Measurements from ENCODE around the gene FRMD1. TPM values are rescaled to one million over a fixed set of nuclear protein-coding genes. Genes with fewer than 3 reads are reported as not detected.
A peak's percentile ranks its signal among the peaks of the same experiment; 100 is the strongest.

FRMD1 gene
- total RNA-seq, 1 donor from 2014 or later: not detected

DNA sequence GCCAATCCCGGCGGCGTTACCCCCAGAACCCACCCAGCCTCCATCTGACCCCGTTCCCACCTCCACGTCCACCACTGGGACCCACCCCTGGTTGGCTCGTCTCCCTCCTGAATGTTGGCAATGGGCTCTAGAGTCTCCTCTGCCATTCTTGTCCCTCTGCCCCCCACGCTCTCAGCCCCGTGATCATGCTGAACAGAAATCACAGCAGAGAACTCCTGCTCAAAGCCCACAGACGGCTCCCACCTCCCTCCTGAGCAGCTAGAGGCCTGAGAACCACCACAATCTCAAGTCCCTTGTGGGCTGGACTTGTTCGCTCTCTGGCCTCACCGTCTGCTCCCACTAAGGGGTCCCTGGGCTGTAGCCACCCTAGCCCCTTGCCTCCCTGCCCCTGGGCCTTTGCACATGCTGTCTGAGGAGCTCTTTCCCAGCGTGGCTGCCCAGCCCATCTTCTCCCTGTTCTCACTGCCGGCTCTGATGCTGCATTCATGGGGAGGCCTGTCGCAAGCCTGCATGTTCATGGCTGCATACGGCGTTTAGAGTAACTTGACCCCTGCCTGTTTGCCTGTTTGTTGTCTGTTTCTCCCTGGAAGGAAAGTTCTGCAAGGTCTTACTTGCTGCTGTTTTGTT lies 11.2 kb upstream of the FRMD1 start:
- DNase-seq (ENCODE audit: low read depth): no peak
- peaks cover 5% of the 10 kb centered on the region for H3K4me1 Mint-ChIP-seq (ENCODE audit: low read depth, unreplicated experiment)
- Histone ChIP-seq H2AFZ (ENCODE audit: low read depth, low read length) (no peak overlapping the region), H3K4me3 (ENCODE audit: insufficient read depth, low read depth, low read length) (no peak overlapping the region), H3K4me2 (ENCODE audit: low read length) (no peak overlapping the region), H4K20me1 (ENCODE audit: insufficient read depth, low read length) (no peaks in the 10 kb centered on the region), H3K36me3 (ENCODE audit: insufficient read depth, low read length) (no peaks in the 10 kb centered on the region), H3K9ac (ENCODE audit: low read length) (no peak overlapping the region), H3K27ac (ENCODE audit: low read depth, low read length) (no peak overlapping the region), H3K79me2 (ENCODE audit: insufficient read depth, low read length) (no peaks in the 10 kb centered on the region), H3K4me1 (ENCODE audit: insufficient read depth, low read length) (no peaks in the 10 kb centered on the region), H3K9me3 (ENCODE audit: insufficient read depth, low read depth, low read length) (no peaks in the 10 kb centered on the region), H3K27me3 (ENCODE audit: insufficient read depth, low read length) (no peaks in the 10 kb centered on the region)
- H3K36me3 Mint-ChIP-seq (ENCODE audit: low read depth, unreplicated experiment): no peaks in the 10 kb centered on the region
- TF ChIP-seq, protein P1, sequence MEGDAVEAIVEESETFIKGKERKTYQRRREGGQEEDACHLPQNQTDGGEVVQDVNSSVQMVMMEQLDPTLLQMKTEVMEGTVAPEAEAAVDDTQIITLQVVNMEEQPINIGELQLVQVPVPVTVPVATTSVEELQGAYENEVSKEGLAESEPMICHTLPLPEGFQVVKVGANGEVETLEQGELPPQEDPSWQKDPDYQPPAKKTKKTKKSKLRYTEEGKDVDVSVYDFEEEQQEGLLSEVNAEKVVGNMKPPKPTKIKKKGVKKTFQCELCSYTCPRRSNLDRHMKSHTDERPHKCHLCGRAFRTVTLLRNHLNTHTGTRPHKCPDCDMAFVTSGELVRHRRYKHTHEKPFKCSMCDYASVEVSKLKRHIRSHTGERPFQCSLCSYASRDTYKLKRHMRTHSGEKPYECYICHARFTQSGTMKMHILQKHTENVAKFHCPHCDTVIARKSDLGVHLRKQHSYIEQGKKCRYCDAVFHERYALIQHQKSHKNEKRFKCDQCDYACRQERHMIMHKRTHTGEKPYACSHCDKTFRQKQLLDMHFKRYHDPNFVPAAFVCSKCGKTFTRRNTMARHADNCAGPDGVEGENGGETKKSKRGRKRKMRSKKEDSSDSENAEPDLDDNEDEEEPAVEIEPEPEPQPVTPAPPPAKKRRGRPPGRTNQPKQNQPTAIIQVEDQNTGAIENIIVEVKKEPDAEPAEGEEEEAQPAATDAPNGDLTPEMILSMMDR (IDR thresholded peaks at IDR 0.05; ENCODE audit: insufficient read depth, low read depth, low read length): no peak
- no peak for TF ChIP-seq EZH2 (IDR thresholded peaks at IDR 0.05; ENCODE audit: insufficient read depth, low read length)
- H3K27ac Mint-ChIP-seq (ENCODE audit: unreplicated experiment): peak overlapping the region; percentile 62
- H3K27me3 Mint-ChIP-seq (ENCODE audit: low read depth, unreplicated experiment): peaks cover 26% of the 10 kb centered on the region
- H3K9me3 Mint-ChIP-seq (ENCODE audit: unreplicated experiment): peaks cover 3% of the 10 kb centered on the region
- FAIRE-seq: no peak
- no peak overlapping the region for H3K4me3 Mint-ChIP-seq (ENCODE audit: unreplicated experiment)

DNA sequence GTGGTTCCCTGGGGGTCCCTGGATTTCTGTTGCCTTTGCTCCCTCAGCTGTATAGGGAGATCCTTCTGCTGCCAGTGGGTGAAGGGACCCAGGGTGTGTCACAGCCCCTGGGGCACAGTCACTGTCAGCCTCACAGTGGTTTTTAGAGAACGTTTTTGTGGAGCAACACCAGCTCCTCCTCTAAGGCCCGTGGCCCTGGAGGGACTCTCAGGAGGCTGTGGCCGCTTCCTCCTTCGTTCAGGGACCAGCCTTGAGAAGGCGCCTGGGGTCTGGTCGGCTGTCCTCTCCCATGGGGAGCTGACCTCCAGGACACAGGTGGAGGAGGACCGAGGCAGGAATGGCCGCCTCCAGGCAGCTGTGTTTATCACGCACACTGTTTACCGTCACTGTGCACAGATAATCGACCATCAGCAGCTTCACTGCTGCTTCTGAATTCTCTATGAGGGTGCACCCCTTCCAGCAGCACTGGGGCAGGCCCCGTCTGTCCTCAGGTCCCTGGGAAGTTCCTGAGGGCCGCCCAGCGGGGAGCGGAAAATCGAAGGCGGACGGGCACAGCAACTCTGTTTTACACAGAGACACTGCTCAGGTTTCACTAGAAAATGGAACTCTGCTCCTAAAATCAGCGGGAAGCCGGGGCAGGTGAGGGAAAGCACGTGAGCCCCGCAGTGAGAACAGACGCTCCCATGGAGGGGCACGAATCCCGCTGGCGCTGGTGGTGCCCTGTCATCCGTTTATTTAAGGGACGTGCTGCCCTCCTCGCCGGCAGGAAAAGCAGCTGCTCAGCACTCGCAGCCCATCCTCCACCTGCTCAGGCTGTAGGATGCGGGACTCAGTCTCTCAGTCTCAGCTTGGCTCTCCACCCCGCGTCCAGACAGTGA lies 10.4 kb upstream of the FRMD1 start:
- DNase-seq (ENCODE audit: low read depth) (no peak), FAIRE-seq (no peak)
- H3K27ac Mint-ChIP-seq (ENCODE audit: unreplicated experiment): no peak overlapping the region
- no peak overlapping the region for H2AFZ ChIP-seq (ENCODE audit: low read depth, low read length)
- no peak overlapping the region for H3K4me3 Mint-ChIP-seq (ENCODE audit: unreplicated experiment)
- no peaks in the 10 kb centered on the region for H3K9me3 ChIP-seq (ENCODE audit: insufficient read depth, low read depth, low read length)
- H3K9me3 Mint-ChIP-seq (ENCODE audit: unreplicated experiment): peaks cover 3% of the 10 kb centered on the region
- no peaks in the 10 kb centered on the region for H4K20me1 ChIP-seq (ENCODE audit: insufficient read depth, low read length)
- no peak overlapping the region for H3K27ac ChIP-seq (ENCODE audit: low read depth, low read length)
- no peak for TF ChIP-seq EZH2 (IDR thresholded peaks at IDR 0.05; ENCODE audit: insufficient read depth, low read length)
- TF ChIP-seq, protein P1 (IDR thresholded peaks at IDR 0.05; ENCODE audit: insufficient read depth, low read depth, low read length): no peak
- no peak overlapping the region for H3K9ac ChIP-seq (ENCODE audit: low read length)
- no peak overlapping the region for H3K4me3 ChIP-seq (ENCODE audit: insufficient read depth, low read depth, low read length)
- no peaks in the 10 kb centered on the region for H3K36me3 Mint-ChIP-seq (ENCODE audit: low read depth, unreplicated experiment)
- H3K79me2 ChIP-seq (ENCODE audit: insufficient read depth, low read length): no peaks in the 10 kb centered on the region
- H3K4me2 ChIP-seq (ENCODE audit: low read length): no peak overlapping the region
- H3K4me1 ChIP-seq (ENCODE audit: insufficient read depth, low read length): no peaks in the 10 kb centered on the region
- H3K36me3 ChIP-seq (ENCODE audit: insufficient read depth, low read length): no peaks in the 10 kb centered on the region
- H3K4me1 Mint-ChIP-seq (ENCODE audit: low read depth, unreplicated experiment): peaks cover 5% of the 10 kb centered on the region
- H3K27me3 Mint-ChIP-seq (ENCODE audit: low read depth, unreplicated experiment): peaks cover 20% of the 10 kb centered on the region
- no peaks in the 10 kb centered on the region for H3K27me3 ChIP-seq (ENCODE audit: insufficient read depth, low read length)

Data from astrocyte (in vitro differentiated cells and primary cell).